GM21619 (cell line): Measurements from ENCODE around the gene TGM2.

Experiments
- ATAC-seq: cut with Tn5 transposase; IDR thresholded peaks from one replicate; pipeline ENCODE4 v1.9.1; 2021; ENCODE audit not compliant: unreplicated experiment

The TGM2 gene

DNA sequence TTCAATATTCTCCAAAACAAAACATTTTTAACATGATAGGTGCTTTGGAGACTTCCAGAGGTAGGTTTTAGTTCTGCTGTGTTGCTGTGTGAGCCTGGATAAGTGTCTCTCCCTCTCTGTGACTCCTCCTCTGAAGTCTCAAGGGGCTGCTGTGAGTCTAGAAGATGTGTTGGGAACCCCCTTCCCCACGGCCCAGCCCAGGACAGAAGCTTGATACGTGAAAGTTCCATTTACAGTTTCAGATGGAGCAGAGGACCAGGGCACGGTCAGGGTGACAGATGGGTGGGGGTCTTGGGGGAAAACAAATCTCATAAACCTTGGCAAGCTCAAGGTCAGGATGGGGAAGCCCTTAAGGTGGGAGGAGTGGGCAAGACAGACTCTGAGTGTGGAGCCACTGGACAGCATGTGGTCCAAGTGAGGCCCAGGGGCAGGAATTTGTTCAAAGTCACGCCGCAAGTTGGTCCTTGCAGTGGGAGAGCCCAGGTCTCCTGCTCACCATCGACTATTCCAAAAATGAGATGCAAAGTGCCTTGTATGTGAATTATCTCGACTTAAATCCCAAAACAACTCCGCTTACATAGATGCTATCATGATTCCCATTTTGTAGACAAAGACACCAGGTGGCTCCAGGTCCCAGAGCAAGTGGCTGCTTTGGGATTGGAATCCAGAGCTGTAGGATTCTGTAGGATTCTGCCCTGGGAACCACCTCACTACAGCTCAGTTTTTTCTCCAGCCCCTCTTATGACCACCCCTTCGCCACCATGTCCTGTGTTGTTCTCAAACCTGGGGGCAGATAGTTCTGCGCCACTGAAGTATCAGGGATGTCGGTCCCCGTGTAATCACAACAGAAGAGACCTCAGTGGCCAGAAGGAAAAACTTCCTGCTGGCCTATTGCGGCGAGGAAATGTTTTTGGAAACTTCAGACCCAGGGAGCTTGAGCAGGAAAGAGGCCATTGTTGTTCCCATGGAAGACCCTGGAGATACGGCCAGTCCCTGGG is 1.9 kb downstream of the TGM2 start:
- ATAC-seq: no peak

DNA sequence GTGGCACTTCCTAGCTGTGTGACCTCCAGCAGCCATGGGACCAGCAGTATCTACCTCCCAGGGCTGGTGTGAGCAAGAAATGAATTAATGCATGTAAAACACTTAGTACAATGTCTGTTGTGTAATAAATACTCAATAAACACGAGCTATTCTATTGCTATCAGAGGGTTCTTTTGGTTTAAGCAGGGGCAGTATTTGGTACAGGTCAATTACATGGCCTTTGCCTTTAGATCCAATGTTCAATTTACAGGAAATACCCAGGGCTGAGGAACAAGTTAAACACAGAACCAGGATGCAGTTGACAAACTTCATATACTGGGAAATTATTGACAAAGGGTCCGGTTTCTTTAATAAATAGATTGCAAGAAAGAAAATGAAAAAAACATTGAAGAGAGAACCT is 2.9 kb downstream of the TGM2 start:
- ATAC-seq: no peak

DNA sequence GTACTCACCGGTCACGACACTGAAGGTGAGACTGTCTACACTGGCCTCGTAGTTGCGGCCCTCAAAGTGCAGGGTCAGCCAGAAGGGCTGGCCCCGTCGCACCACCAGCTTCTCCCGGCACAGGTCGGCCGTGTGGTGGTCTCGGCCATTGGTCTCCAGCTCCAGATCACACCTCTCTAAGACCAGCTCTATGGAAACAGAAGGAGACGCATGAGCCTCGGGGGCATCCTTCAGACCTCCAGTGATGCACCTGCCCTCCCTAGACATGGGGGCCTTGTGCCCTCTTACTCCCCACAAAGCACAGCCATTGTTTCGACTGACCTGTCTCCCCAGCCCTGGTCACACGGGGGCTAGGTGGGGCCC is 3.7 kb downstream of the TGM2 start:
- no peak for ATAC-seq

DNA sequence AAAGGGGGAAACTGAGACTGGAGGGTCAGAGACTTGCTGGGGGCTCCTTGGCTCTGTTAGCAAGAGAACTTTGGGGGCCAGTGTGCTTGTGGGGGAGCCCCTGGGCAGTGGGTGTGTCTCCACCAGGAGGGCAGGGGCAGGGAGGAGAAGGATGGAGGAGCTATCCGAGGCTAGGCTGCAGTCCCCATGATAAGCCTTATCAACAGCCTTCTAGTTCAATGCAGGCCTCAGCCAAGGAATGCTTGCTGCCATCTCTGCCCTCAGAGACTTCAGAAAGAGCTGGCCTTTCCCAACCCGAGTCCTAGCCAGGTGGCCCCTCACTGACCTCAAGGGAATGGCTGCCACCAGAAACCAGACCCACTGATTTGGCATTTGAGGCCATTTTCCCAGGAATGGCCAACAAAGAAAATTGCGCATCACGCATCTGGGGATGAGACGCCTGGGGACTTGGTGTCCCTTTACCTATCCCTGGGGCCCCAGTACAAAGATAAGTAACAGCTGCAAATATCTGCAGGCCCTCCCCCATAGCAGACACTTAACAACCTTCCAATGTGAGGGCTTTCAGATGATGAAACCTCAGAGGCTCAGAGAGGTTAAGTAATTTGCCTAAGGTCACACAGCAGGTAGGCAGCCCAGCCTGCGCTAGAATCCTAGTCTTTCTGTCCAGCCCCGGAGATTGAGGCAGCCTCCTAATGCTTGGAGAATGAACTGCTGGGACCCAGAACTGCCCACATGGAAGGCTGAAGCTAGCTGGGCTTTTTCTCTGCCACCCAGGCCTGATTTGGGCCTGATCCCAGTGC is 4.9 kb downstream of the TGM2 start:
- no peak for ATAC-seq

DNA sequence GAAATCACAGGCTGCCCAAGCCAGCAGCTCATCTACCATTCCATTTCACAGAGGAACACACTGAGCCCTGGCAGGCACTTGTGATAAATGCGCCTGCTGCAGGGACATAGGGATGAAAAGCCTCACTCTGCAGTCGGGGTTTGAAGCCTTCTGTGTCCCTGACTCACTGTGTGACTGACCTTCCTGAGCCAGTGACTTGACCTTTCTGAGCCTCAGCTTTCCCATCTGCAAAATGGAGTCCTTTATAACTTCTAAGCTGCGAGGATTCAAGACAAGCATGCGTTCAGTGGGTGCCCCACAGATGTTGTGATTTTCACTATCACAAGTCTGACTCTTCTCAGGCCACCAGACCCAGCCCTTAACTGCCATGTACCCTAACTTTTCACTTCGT is 5.5 kb downstream of the TGM2 start:
- no peak for ATAC-seq

DNA sequence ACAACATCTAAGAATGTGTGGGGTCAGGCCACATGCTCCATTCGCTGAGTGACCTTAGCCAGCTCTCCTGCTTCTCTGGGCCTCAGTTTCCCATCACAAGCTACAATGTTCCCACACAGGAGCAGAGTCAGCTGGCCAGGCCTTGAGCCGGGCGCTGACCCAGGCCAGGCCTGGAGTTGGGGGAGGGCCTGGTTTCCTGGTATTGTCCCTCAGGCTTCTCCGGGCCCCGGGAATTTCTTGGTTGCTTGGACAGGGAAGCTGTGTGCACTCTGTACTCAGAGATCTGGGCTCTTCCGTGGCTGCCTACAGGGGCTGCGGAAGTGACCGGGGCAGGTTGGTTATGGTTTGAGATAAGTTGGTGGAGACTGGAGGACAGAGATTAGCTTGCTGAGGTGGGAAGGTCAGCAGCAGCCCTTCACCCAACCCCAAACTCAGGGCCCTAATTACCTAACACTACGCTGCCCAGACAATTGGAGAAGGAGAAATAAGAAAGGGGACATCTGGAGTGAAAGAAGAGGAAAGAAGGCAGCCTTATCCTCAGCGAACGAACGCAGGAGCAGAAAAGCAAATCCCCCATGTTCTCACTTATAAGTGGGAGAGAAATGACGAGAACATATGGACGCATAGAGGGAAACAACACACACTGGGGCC is 6.2 kb downstream of the TGM2 start:
- no peak for ATAC-seq

DNA sequence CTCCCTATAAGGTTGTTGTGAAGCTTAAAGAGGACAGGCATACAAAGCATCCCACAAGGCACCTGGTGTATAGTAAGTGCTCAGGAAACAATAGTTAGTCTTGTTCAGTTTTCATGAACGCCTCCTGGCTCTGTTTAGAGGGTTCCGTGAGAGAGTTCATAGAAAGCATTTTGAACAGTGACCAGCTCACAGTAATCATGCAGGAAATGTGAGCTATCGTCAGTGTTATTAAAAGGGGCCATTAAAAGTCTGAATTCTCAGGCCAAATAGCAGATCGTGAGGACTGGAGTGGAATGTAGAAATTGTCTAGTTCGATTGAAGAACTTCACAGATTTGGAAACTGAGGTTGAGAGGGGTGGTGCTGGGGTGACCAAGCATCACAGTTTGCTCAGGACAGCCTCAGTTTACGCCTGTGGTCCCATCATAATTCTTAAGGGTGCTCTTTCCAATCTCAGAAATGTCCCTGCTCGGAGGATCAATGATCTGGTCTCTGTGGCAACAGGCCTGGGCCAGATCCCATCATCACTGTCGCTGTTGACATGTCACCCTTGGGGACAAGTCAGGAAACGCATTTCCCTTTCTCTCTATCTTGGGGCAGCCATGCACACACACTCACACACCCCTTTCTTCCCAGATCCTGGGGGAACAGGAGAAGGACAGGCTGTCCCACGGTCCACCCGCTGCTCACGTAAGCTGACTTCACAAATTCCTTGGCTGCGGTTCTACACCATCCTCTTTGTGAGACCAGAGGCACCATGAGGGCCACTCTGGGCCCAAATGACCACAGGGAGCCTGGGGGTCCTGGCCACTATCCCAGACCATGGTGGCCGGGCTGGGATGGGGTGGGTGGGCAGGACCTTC is 7.2 kb downstream of the TGM2 start:
- ATAC-seq: no peak

DNA sequence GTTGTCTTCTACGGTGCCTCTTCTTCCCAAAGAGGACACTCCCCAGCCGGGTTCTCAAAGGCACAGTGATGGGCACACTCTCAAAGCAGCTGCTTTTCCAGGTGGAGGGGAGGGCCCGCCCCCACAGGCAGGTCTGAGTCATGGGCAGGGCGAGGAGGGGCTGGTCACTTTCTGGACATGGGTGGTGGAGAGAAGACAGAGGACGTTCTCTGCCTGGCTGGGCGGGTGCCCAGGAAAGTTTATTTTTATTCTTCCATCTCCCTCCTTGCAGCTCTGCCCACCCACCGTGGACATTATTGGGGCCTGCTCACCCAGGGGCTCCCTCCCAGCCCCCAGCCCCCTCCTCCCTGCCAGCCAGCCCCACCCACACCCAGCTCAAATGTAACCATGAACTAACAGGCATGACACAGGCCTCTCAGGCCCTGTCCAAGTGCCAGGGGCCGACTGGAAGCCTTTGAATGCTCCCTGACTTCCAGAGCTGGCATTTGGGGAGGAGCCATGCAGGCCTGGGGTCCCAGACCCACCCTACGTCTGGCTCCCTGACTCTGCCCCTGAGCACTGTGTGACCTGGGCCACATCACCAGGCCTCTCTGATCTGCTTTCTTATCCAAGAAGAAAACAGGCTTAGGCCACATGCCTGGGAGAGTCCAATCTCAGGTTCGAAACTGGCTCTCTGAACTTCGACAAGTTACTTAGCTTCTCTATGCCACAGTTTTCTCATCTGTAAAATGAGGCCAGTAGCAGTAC is 8.0 kb downstream of the TGM2 start:
- no peak for ATAC-seq

DNA sequence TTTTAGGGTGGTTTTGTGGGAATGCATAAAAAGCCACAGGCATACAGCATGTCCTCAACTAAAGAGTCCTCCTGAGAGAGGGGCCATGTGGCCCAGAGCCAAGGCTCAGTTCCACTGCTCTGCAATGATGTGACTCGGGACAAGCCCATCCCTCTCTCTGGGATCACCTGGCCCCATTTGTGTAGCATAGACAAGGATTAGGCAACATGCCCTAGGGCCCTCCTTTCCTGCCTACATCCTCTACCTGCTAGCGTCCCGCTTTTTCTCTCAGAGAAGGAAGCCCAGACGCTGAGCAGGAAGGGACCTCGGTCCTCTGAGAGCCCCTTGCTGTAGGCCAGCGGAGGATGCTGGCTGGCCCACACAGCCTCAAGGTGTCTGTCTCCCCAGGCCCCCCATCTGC is 8.8 kb downstream of the TGM2 start:
- no peak for ATAC-seq

DNA sequence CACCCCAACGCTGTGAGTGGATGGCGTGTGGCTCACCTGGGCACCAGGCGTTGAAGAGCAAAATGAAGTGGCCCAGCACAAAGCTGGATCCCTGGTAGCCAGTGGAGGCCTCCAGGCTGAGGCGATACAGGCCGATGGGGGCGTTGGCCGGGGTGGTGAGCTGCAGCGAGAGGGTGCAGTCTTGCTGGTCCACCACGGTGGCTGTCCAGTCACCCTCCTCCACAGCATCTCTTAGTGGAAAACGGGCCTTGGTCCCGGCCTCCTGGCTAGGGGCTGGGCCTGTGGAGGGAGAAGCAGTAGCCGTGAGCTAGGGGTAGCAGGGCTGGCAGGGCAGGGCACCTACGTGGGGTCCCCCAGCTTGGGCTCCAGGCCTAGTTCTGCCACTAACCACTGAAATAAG is 9.3 kb downstream of the TGM2 start:
- ATAC-seq: no peak

DNA sequence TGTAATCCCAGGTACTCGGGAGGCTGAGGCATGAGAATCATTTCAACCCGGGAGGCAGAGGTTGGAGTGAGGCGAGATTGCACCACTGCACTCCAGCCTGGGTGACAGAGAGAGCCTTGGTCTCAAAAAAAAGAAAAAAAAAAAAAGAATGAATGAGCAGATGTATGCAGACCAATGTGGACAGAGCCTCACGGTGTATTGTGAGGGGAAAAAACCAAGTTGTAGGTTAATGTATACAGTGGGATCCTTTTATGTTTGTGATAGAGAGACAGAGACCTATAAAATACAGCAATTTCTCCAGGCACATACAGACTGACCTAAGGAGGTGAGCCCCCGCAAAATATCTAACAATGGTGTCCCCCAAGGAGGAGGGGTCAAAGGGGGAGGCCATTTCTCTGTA is 11.7 kb downstream of the TGM2 start:
- ATAC-seq: no peak

DNA sequence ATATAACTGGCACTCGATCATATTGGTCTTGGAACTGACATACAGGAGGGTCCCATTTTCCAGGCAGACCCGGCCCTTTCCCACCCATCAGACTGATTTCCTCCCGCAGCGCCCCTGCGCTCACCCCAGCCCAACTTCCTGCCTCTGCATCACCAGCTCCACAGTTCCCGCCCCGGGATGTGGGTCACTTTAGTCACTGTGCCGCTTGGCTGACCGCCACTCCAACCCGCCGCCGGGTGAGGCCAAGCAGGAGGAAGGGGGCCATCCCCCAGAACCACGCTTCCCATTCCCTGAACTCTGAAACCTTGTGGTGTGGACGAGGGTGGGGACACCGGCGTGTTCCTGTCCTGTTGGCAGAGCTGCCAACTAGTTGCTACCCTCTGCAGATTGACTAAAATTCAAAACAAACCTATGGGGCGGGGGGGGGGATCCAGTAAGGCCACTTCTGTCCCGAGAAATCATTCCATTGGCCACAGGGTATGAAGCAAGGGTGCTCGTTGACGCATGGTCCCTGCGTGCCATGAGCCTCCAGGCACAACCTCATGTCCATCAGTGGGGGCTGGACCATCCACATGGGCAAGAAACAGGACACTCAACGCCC is 12.3 kb downstream of the TGM2 start:
- ATAC-seq: no peak

DNA sequence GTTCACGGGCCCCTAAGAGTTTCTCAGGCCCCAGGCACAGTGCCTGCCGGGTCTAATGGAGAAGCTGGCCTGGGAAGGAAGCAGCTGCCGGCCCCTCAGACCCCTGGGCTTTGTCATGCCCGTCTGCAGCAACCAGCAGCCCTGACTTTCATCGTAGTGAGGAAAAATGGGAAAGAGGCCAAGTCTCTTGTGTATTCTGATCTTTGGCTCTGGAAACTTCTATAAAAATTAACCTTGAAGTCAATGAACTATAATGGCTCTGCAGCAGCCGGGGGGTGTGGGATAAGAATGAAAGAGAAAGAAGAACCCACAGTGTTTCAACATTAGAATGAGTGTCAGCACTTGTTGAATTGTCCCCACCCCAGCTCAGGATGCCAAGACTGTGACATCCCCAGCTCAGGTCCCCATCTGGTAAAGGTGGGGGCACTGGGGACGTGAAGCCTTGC is 12.9 kb downstream of the TGM2 start:
- no peak for ATAC-seq

DNA sequence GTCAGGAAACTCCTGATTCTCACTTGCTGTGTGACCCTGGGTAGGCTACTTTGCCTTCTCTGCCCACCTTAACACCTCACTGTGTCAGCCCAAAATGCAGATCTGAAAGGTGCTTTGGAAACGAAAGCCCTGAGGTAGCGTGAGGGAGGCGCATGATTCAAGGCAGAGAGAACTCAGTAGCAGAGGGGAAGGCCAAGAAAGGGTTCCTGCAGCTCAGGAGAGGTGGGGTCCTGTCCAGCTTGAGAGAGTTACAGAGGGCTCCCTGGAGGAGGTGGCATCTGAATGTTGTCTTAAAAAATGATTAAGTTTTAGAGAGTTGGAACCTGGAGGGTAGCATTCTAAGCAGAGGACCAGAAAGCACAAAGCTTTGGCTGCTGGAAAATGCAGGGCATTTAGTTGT is 13.6 kb downstream of the TGM2 start:
- no peak for ATAC-seq

DNA sequence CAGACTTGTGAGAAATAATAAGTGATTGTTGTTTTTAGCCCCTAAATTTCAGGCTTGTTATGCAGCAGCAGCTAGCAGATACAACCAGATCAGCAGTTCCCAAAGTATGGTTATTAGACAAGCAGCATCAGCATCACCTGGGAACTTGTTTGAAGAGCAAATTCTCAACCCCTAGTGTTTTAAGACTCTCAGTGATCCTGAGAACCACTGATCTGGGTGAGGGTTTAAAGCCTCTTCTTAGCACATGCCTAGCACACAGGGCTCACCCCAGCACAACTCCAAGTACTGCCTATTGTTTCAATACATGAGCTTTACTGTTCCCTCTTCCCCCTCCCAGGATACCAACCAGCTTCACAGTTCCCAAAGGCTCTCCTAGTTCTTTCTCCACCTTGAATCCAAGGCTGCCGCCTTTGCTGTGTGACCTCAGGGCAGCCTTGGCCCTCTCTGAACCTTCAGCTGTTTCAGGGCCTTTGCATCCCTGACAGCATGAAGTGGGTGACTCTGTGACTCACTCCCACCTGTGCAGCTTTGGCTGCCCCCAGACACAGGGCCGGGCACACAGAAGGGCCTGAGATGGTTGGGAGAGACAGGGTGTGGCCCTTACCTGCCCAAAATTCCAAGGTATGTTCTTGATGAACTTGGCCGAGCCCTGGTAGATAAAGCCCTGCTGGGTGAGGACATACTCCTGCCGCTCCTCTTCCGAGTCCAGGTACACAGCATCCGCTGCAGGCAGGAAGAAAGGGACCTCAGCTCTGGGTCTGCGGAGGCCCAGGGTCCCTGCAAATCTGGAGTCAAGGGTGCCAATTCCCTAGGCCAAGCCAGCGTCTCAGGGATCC is 14.5 kb downstream of the TGM2 start:
- no peak for ATAC-seq

DNA sequence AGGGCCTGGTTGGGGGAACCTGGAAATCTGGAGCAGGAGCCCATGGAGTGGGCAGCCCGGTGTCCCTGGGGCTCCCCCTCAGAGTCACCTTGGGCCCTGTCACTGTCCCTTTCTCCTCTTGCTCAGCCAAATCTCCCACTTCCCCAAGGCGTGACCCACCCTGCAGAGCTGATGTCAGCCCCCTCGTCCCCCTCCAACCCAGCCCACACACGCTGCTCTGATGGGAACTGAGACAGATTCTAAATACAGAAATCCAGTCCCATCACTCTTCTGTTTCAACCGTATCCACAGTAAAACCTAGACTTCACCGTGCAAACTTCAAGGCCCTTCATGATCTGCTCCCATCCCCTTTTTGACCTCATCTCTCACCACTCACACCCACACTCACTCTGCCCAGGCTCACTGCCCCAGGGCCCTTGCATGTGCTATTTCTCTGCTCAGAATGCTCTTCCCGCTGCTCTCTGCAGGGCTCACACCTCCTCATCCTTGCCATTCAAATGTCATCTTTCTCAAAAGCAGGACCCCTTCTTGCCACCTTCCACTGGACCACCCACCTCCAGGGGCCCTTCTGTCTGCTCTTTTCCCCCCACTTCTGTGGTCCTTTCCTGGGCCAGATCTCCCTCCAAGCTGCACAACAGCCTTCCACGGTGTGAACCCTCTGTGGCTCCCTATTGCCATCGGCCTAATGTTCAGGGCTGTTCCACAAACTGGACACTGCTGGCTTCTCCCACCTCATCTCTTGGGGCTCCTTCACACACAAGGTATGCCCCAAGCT is 16.6 kb downstream of the TGM2 start:
- no peak for ATAC-seq

DNA sequence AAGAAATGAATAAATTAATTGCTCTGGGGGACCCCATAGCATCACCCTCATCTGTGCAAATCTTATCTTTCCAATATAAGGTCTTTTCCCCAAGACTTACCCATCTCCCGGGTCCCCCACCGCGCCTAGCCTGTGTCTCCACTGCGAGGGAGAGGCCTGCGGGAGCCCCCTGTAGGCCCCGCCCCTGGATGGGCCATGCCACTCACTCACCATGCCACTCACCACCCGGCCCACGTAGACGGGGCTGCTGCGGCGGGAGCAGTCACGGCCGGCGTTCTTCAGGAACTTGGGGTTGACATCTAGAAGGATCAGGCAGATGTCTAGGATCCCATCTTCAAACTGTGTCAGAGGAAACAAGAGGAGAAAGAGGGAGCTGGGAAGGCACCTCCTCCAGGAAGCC is 17.3 kb downstream of the TGM2 start:
- no peak for ATAC-seq

DNA sequence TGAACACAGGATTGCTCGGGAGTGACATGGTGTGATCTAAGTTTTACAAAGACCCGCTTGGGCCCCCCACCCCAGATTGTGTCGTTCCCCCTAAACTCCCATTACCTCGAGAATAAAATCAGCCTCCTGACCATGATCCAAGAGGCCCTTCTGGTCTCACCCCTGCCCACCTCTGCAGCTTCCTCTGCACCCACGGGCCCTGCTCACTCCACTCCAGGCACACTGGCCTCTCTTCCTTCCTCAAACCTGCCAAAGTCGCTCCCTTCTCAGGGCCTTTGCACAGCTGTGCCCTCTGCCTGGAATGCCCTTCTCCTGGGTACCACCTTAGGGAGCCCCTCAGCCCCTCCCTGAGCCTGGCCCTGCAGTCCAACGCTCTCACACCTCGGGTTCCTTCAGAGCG is 17.9 kb downstream of the TGM2 start:
- ATAC-seq: no peak
